ENCODE results near the gene JPH4. TPM values are rescaled to one million over a fixed set of nuclear protein-coding genes. Genes with fewer than 3 reads are reported as not detected.
"Not testable (repeated sequence)": the region's sequence is repeated elsewhere in the genome, so short reads cannot be mapped to it uniquely, and the experiment has no call there.

Gene JPH4
- total and polyA plus RNA-seq, 2 experiments from 2014 or later = not detected

GRCh38 chr14:23588884-23589598 is 10.5 kb upstream of the JPH4 start:
- WGBS, 2 experiments (ENCODE audit: low coverage in 1 of 2, low lambda C conversion rate in 2 of 2, missing lambda C conversion rate in 2 of 2) = 13% methylated on average over 5 of the region's 5 CpGs
- Histone ChIP-seq H3K4me3 (no peak overlapping the region), H3K9ac (no peak overlapping the region), H3K27ac (no peak overlapping the region), H3K4me2 (ENCODE audit: unreplicated experiment) (no peak overlapping the region), H3K79me2 (ENCODE audit: insufficient read depth) (no peaks in the 10 kb centered on the region), H3K9me3 (ENCODE audit: low read depth) (no peaks in the 10 kb centered on the region), H2AFZ (no peak overlapping the region), H4K20me1 (ENCODE audit: insufficient read depth) (no peaks in the 10 kb centered on the region), H3K36me3 (ENCODE audit: low read depth) (no peaks in the 10 kb centered on the region), H3F3A (ENCODE audit: insufficient read depth) (no peaks in the 10 kb centered on the region), H3K27me3 (replicated peaks; ENCODE audit: insufficient read depth) (no peaks in the 10 kb centered on the region), H3K4me1 (ENCODE audit: insufficient read depth) (no peaks in the 10 kb centered on the region), H3K9me2 (ENCODE audit: insufficient read depth) (no peaks in the 10 kb centered on the region)
- TF ChIP-seq EZH2 (IDR thresholded peaks at IDR 0.05; ENCODE audit: insufficient read depth, poor library complexity, severe bottlenecking) (no peak), EZH2phosphoT487 (IDR thresholded peaks at IDR 0.05; ENCODE audit: insufficient read depth, low read depth) (no peak)
- in situ Hi-C loops (cut with MboI) = no loop called here
- peak; percentile 80 for DNase-seq

GRCh38 chr14:23584527-23585203 is 6.1 kb upstream of the JPH4 start:
- H4K20me1 ChIP-seq (ENCODE audit: insufficient read depth) = not testable (repeated sequence)

GRCh38 chr14:23583761-23584526 is 5.4 kb upstream of the JPH4 start:
- H3F3A ChIP-seq (ENCODE audit: insufficient read depth); H3K27ac ChIP-seq; H3K9ac ChIP-seq; DNase-seq; H3K9me3 ChIP-seq (ENCODE audit: low read depth); H3K4me3 ChIP-seq; H3K9me2 ChIP-seq (ENCODE audit: insufficient read depth); H2AFZ ChIP-seq; H3K4me2 ChIP-seq (ENCODE audit: unreplicated experiment); H4K20me1 ChIP-seq (ENCODE audit: insufficient read depth); H3K79me2 ChIP-seq (ENCODE audit: insufficient read depth); H3K4me1 ChIP-seq (ENCODE audit: insufficient read depth); in situ Hi-C loops (cut with MboI); H3K36me3 ChIP-seq (ENCODE audit: low read depth): not testable (repeated sequence)
- H3K27me3 ChIP-seq (replicated peaks; ENCODE audit: insufficient read depth) = peaks cover 10% of the 10 kb centered on the region
- 59 to 60% methylated on average over 25 of the region's 25 CpGs for WGBS, 2 experiments (ENCODE audit: low coverage in 1 of 2, low lambda C conversion rate in 2 of 2, missing lambda C conversion rate in 2 of 2)

More at GRCh38 chr14:23584527-23585203, 6.1 kb upstream of the JPH4 start:
- H3K9ac ChIP-seq; H3K4me1 ChIP-seq (ENCODE audit: insufficient read depth); H2AFZ ChIP-seq; H3K36me3 ChIP-seq (ENCODE audit: low read depth); H3K4me3 ChIP-seq; H3K9me3 ChIP-seq (ENCODE audit: low read depth); H3K79me2 ChIP-seq (ENCODE audit: insufficient read depth); H3K9me2 ChIP-seq (ENCODE audit: insufficient read depth); H3K4me2 ChIP-seq (ENCODE audit: unreplicated experiment); H3K27ac ChIP-seq; H3F3A ChIP-seq (ENCODE audit: insufficient read depth); in situ Hi-C loops (cut with MboI); H3K27me3 ChIP-seq (replicated peaks; ENCODE audit: insufficient read depth); DNase-seq: not testable (repeated sequence)
- WGBS, 2 experiments (ENCODE audit: low coverage in 1 of 2, low lambda C conversion rate in 2 of 2, missing lambda C conversion rate in 2 of 2) = 65 to 72% methylated on average over 18 to 24 of the region's 26 CpGs

GRCh38 chr14:23582906-23583760 is 4.5 kb upstream of the JPH4 start:
- no peak for TF ChIP-seq EZH2 (IDR thresholded peaks at IDR 0.05; ENCODE audit: insufficient read depth, poor library complexity, severe bottlenecking)
- no peak for TF ChIP-seq EZH2phosphoT487 (IDR thresholded peaks at IDR 0.05; ENCODE audit: insufficient read depth, low read depth)
- 63 to 67% methylated on average over 3 of the region's 3 CpGs for WGBS, 2 experiments (ENCODE audit: low coverage in 1 of 2, low lambda C conversion rate in 2 of 2, missing lambda C conversion rate in 2 of 2)

More at GRCh38 chr14:23582906-23583760, 4.5 kb upstream of the JPH4 start:
- DNase-seq = no peak
- H3K9ac ChIP-seq = no peak overlapping the region
- H3K9me2 ChIP-seq (ENCODE audit: insufficient read depth) = no peaks in the 10 kb centered on the region
- H4K20me1 ChIP-seq (ENCODE audit: insufficient read depth) = no peaks in the 10 kb centered on the region
- no peaks in the 10 kb centered on the region for H3K79me2 ChIP-seq (ENCODE audit: insufficient read depth)
- in situ Hi-C loops (cut with MboI) = no loop called here
- H3K27me3 ChIP-seq (replicated peaks; ENCODE audit: insufficient read depth) = peaks cover 18% of the 10 kb centered on the region
- H3K9me3 ChIP-seq (ENCODE audit: low read depth) = no peaks in the 10 kb centered on the region
- H3K4me2 ChIP-seq (ENCODE audit: unreplicated experiment) = no peak overlapping the region
- no peak overlapping the region for H3K4me3 ChIP-seq
- no peaks in the 10 kb centered on the region for H3F3A ChIP-seq (ENCODE audit: insufficient read depth)
- no peaks in the 10 kb centered on the region for H3K36me3 ChIP-seq (ENCODE audit: low read depth)
- no peak overlapping the region for H2AFZ ChIP-seq
- no peak overlapping the region for H3K27ac ChIP-seq
- no peaks in the 10 kb centered on the region for H3K4me1 ChIP-seq (ENCODE audit: insufficient read depth)
